Common myeloid progenitor, CD34-positive (primary cell): ENCODE data around the gene GDPD5.

Source experiments
- CTCF ChIA-PET: fragments of 350-600 bp; sonication (Branson Sonifier 250); formaldehyde crosslinking; loops from one replicate; lab custom pipeline; 2021; ENCODE audit warnings: antibody characterized with exemption; lab: Charles Lee
- POLR2A ChIA-PET: fragments of 350-600 bp; sonication (Branson Sonifier 250); formaldehyde crosslinking; loops from one replicate; lab custom pipeline; 2021; ENCODE audit warnings: antibody characterized with exemption; lab: Charles Lee
- DNase-seq, 3 donors: peaks; one replicate each; pipeline versions ENCODE4 v3.0.0 to v3.0.0-alpha.2; 2013
- H3K27ac ChIP-seq, 2 experiments: 1 replicate in 1 of 2; 2 replicates in 1 of 2; pipeline ENCODE4 v1.7.0; 2013; ENCODE audit warnings: inconsistent platforms in 2 of 2, low read length in 2 of 2, mild to moderate bottlenecking in 2 of 2, low read depth in 1 of 2, moderate library complexity in 1 of 2; ENCODE audit not compliant: severe bottlenecking in 2 of 2, insufficient read depth in 1 of 2, poor library complexity in 1 of 2
- H3K27me3 ChIP-seq, 5 experiments: replicated peaks in 2 of 5; 1 replicate in 3 of 5; 2 replicates in 2 of 5; pipeline versions ENCODE4 v1.6.1 to v1.7.0; 2013; ENCODE audit warnings: low read length in 4 of 5, mild to moderate bottlenecking in 2 of 5, moderate library complexity in 2 of 5, inconsistent platforms in 1 of 5; ENCODE audit not compliant: insufficient read depth in 5 of 5, control insufficient read depth in 4 of 5
- H3K36me3 ChIP-seq, 4 experiments: 1 replicate in 2 of 4; 2 replicates in 2 of 4; pipeline versions ENCODE4 v1.6.1 to v1.7.0; 2013; ENCODE audit warnings: low read length in 3 of 4, control low read depth in 1 of 4, mild to moderate bottlenecking in 1 of 4; ENCODE audit not compliant: control insufficient read depth in 4 of 4, insufficient read depth in 4 of 4
- H3K4me1 ChIP-seq, 4 experiments: 1 replicate in 3 of 4; 2 replicates in 1 of 4; pipeline versions ENCODE4 v1.6.1 to v1.7.1; 2013; ENCODE audit warnings: low read length in 3 of 4, mild to moderate bottlenecking in 3 of 4, control low read depth in 1 of 4, inconsistent platforms in 1 of 4, moderate library complexity in 1 of 4; ENCODE audit not compliant: control insufficient read depth in 4 of 4, insufficient read depth in 4 of 4; ENCODE audit errors: control extremely low read depth in 1 of 4
- H3K4me3 ChIP-seq, 7 experiments: 1 replicate in 4 of 7; 2 replicates in 3 of 7; pipeline versions ENCODE4 v1.5.1 to v1.7.0; 2013; ENCODE audit warnings: mild to moderate bottlenecking in 7 of 7, low read length in 6 of 7, moderate library complexity in 6 of 7, inconsistent platforms in 2 of 7, low read depth in 2 of 7, control low read depth in 1 of 7; ENCODE audit not compliant: insufficient read depth in 4 of 7, control insufficient read depth in 1 of 7; ENCODE audit errors: extremely low read depth in 1 of 7
- H3K9me3 ChIP-seq, 5 experiments: 1 replicate in 4 of 5; 2 replicates in 1 of 5; pipeline versions ENCODE4 v1.6.1 to v1.7.1; 2013; ENCODE audit warnings: low read length in 4 of 5, mild to moderate bottlenecking in 2 of 5, inconsistent platforms in 1 of 5, low read depth in 1 of 5, moderate library complexity in 1 of 5; ENCODE audit not compliant: control insufficient read depth in 4 of 5, insufficient read depth in 2 of 5; ENCODE audit errors: control extremely low read depth in 1 of 5
- WGBS: methylation state at CpG from one replicate; pipeline ENCODE4 v1.1.5; 2013; ENCODE audit not compliant: insufficient coverage; 5-methylcytosine and 5-hydroxymethylcytosine counted together

GDPD5 gene

DNA sequence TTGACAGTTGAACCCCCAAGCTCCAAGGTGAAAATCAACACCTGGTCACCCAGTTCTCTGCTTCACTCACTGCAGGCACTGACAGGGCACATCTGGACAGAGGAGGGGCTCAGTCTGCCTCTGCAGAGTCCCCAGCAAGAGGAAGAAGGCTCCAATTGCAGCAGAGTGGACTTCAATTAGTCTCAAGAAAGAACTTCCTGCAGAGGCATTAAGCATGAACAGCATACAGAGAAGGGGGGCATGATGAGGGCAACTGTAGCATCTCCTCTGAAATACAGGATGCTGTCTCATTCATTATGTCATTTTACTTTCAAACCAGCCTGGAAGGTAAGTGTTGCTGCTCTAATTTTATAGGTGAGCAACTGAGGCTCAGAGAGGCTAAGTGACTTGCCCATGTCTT is 11.1 kb downstream of the GDPD5 start:
- Histone ChIP-seq H3K4me1 (peaks cover 0 to 29% (median 23%) of the 10 kb centered on the region in 4 experiments), H3K9me3 (peaks cover 0 to 5% (median 0%) of the 10 kb centered on the region in 5 experiments), H3K27ac (no peak overlapping the region), H3K4me3 (no peak overlapping the region), H3K36me3 (no peaks in the 10 kb centered on the region), H3K27me3 (no peaks in the 10 kb centered on the region)
- CTCF ChIA-PET: no interaction called here
- no peak for DNase-seq
- POLR2A ChIA-PET: no interaction called here

DNA sequence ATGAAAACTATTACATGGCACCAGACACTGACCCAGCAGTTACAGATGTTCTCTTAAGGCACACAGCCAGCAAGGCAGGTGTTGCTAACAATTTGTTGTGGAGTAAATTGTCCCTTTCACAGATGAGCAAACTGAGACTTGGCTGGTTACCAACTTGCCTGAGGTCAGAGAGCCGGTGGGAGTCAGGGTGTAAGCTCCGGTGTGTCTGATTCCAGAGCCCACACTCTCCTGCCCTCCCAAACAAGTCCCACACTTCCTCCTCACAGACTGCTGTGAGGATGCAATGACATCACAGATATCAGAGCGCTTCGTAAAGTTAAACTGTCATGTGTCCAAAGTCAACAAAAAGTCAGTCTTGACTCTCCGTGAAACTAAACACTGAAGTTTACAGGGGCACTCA is 12.5 kb downstream of the GDPD5 start:
- 93% methylated on average over 5 of the region's 5 CpGs for WGBS
- Histone ChIP-seq H3K27me3 (no peaks in the 10 kb centered on the region), H3K4me1 (peaks cover 0 to 32% (median 28%) of the 10 kb centered on the region in 4 experiments), H3K36me3 (no peaks in the 10 kb centered on the region), H3K4me3 (no peak overlapping the region), H3K27ac (no peak overlapping the region), H3K9me3 (peaks cover 0 to 5% (median 0%) of the 10 kb centered on the region in 5 experiments)
- POLR2A ChIA-PET: no interaction called here
- DNase-seq: no peak
- CTCF ChIA-PET: no interaction called here

DNA sequence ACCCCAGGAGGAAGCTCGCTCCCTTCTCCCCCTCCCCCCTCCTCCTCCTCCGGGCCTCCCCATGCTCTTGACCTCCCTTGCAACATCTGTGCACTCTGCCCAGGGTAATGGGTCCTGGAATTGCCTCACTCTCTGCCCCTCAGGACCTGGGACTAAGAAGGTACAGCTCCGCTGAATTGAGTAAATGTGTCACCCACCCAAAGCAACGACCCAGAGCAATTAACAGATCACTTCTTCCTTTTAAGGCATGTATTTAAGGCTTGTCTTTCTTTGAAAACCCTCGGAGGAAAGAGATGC is 15.1 kb downstream of the GDPD5 start:
- POLR2A ChIA-PET: no interaction called here
- H3K36me3 ChIP-seq: no peaks in the 10 kb centered on the region
- H3K27me3 ChIP-seq: no peaks in the 10 kb centered on the region
- 100% methylated on average over 3 of the region's 5 CpGs for WGBS
- H3K27ac ChIP-seq: no peak overlapping the region
- no peak overlapping the region for H3K4me3 ChIP-seq
- H3K4me1 ChIP-seq: peaks cover 0 to 30% (median 21%) of the 10 kb centered on the region in 4 experiments
- CTCF ChIA-PET: interaction anchor here (1.0 to 5.4 kb wide), 6 partner anchors 10 to 66 kb away, joined by 3 to 46 read pairs (median 4); partner anchors contain the start of gene GDPD5
- DNase-seq: no peak
- H3K9me3 ChIP-seq: no peaks in the 10 kb centered on the region

DNA sequence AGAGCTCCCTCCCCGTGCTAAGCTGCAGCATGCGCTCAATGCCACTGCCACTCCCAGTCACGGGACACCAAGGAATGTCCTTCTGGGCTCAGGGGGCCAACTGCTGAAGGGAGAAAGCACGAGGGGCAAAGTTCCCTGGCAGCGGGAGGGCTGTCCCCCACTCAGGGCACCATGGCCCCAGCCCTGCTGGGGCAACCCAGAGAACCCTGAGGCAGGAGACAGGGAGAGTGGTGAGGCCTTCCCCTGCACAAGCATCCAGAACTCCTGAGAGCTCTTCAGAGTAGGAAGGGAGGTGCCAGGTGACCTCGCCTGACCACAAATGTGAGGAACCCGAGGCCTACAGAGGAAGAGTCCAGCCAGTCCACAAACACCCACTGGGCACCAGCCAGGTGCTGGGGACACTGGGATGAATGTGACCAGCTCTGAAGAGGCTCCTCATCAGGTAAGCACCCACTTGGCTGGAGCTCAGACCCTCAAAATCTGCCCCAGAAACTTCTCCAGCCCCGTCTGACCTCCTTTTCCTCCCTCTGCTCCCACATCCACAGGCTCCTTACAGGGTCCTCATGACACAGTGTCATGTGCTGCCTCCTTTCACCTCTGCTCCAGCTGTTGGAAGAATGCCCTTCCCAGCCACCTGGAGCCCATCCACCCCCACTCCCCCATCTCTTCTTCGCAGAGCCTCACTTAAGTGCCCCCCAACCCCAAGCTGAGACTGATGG is 15.6 kb downstream of the GDPD5 start:
- no peak for DNase-seq
- peaks cover 0 to 30% (median 21%) of the 10 kb centered on the region in 4 experiments for H3K4me1 ChIP-seq
- H3K9me3 ChIP-seq: no peaks in the 10 kb centered on the region
- 89% methylated on average over 7 of the region's 9 CpGs for WGBS
- POLR2A ChIA-PET: no interaction called here
- no peaks in the 10 kb centered on the region for H3K27me3 ChIP-seq
- no peak overlapping the region for H3K4me3 ChIP-seq
- H3K36me3 ChIP-seq: no peaks in the 10 kb centered on the region
- CTCF ChIA-PET: interaction anchor here (0.8 to 5.4 kb wide), 7 partner anchors 11 to 66 kb away, joined by 3 to 46 read pairs (median 4); no protein-coding TSS in a partner anchor
- no peak overlapping the region for H3K27ac ChIP-seq

DNA sequence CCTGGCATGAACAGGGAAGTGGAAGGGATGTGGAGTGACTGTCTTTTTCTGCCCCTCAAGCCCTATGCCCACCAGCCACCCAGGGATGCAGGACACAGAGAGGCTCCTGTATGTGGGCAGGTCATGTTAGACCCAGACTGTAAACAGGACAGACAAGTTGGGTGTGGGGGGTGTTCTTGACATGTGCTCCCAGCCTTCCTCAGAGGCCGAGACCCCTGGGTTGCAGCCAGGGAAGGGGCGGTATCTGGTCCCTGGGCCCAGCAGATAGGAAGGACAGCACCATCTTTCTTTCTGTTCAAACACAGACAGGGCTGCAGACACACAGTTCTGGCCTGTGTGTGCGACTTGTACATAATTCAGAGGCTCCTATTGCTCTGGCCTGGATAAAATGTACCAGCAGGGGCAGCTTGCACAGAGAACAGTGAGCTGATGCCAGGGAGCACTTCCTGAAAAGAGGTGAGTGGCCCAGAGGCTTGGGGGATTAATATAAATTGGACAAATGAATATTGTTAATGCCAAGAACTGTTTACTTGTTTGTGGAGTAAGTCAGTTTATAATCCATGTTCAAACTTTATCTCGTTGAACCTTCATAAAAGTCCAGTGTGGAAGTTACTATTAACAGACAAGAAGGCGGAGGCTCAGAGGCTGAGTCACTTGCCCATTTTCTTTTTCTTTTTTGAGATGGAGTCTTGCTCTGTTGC is 16.6 kb downstream of the GDPD5 start:
- 94% methylated on average over 5 of the region's 5 CpGs for WGBS

DNA sequence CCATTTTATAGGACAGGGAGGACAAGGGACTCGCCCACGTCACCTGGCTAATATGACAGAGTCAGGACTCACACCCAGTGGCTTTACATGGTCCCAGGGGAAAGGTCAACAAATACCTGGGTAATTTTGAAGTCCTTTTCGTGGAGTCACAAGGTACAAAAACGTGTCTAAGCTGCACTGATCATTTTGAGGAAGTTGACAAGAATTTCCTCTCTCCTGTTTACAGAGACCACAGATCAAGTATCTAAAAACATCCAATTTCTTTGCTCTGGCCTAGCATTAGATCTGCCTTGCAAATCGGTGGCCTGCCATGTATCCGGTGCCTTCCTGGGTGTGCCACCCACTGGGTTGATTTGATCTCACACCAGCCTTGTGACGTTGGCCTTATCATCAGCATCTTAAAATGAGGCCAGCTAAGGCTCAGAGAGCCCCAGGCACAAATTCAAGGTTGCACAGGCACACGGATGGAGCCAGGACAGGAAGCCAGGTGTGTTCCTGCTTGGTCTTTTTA is 17.6 kb downstream of the GDPD5 start:
- peak; percentile 26 to 68 (median 59) for DNase-seq
- peaks cover 0 to 30% (median 21%) of the 10 kb centered on the region in 4 experiments for H3K4me1 ChIP-seq
- no peak overlapping the region for H3K4me3 ChIP-seq
- ChIA-PET CTCF (interaction anchor here (1.2 to 5.4 kb wide), 5 partner anchors 13 to 101 kb away, joined by 3 to 46 read pairs (median 5); no protein-coding TSS in a partner anchor), POLR2A (no interaction called here)
- no peak overlapping the region for H3K27ac ChIP-seq
- H3K36me3 ChIP-seq: no peaks in the 10 kb centered on the region
- H3K9me3 ChIP-seq: no peaks in the 10 kb centered on the region
- WGBS: 30% methylated on average over 7 of the region's 8 CpGs
- no peaks in the 10 kb centered on the region for H3K27me3 ChIP-seq

More for the DNA sequence above, 16.6 kb downstream of the GDPD5 start:
- no peak overlapping the region for H3K27ac ChIP-seq
- POLR2A ChIA-PET: no interaction called here
- H3K36me3 ChIP-seq: no peaks in the 10 kb centered on the region
- no peaks in the 10 kb centered on the region for H3K27me3 ChIP-seq
- H3K4me3 ChIP-seq: no peak overlapping the region
- peak in 2 of 3 donors; percentile 40 to 42 for DNase-seq
- CTCF ChIA-PET: interaction anchor here (0.8 to 5.4 kb wide), 4 partner anchors 12 to 64 kb away, joined by 3 to 46 read pairs (median 8); no protein-coding TSS in a partner anchor
- no peaks in the 10 kb centered on the region for H3K9me3 ChIP-seq
- peaks cover 0 to 30% (median 21%) of the 10 kb centered on the region in 4 experiments for H3K4me1 ChIP-seq

DNA sequence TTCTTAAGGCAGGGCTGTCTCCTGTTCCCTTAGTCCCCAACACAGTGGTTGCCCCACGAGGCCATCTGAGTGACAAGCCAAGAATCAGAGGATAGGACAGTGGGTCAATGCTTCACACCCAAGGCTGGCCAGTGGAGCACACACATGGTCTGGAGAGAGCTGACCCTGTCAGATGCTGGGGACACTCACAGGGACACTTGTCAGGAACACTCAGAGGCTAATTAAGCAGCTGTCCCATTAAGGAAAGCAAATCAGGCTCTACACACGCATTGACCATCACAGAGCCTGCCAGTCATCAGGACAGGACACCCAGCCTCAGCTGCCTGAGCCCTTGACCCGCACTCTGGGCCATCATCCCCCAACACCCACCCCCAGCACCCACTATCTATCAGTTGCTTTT is 18.2 kb downstream of the GDPD5 start:
- CTCF ChIA-PET: interaction anchor here (1.2 to 5.4 kb wide), 5 partner anchors 13 to 100 kb away, joined by 3 to 46 read pairs (median 5); no protein-coding TSS in a partner anchor
- H3K27ac ChIP-seq: no peak overlapping the region
- no peaks in the 10 kb centered on the region for H3K36me3 ChIP-seq
- WGBS: 88% methylated on average over 2 of the region's 3 CpGs
- POLR2A ChIA-PET: no interaction called here
- no peaks in the 10 kb centered on the region for H3K27me3 ChIP-seq
- H3K4me3 ChIP-seq: no peak overlapping the region
- no peaks in the 10 kb centered on the region for H3K9me3 ChIP-seq
- no peak for DNase-seq
- H3K4me1 ChIP-seq: peaks cover 0 to 30% (median 21%) of the 10 kb centered on the region in 4 experiments
